GM21737 (cell line): ENCODE data around the gene LHFPL6.

ENCODE experiments used
- ATAC-seq: cut with Tn5 transposase; IDR thresholded peaks from one replicate; pipeline ENCODE4 v1.9.1; 2021; ENCODE audit warnings: mild to moderate bottlenecking, moderate library complexity; ENCODE audit not compliant: unreplicated experiment

Gene LHFPL6

GRCh38 chr13:39602614-39603366, at the start of gene LHFPL6:
LHFPL6 (minus strand) TSS chr13:39603193.
- ATAC-seq: peak; percentile 97

- ATAC-seq: no peak
Observed at GRCh38 chr13:39646122-39646521, 43.1 kb upstream of the LHFPL6 start.

DNA sequence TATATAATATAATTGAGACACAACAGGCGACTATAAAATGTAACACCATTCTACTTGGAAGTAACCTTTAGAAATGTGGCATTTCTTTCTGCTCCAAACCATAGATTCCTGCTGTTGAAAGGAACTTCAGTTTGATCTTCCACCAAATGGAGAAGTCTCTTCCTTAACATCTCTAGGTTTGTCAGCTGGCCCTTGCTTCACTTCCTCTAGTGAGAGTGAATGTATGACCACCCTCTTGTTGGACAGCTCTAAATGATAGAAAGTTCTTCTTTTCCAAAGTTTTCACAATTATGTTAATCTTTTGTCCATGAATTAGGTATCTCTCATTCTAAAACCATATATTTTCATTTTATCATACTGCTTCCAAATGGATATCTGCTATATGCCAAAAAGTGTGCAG, 38.7 kb upstream of the LHFPL6 start:
- ATAC-seq: no peak

DNA sequence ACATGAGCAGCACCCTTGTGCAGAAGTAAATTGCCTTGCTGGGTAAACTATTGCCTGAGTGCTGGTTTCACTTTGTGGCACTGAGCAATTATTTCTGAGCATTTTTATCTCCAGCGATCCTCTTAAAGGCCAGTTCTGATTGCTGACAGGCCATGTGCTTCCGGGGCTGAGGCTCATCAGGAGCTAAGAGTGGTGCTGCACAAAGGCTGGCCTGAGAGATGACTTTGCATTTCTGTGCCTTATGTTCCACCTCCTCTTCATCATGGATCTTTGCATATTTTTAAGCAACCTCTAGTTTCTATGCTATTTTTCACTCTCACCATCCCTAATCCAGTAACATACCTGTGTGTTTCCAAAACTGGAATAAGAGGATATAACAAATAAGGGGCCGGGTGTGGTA, 34.9 kb upstream of the LHFPL6 start:
- ATAC-seq: no peak

DNA sequence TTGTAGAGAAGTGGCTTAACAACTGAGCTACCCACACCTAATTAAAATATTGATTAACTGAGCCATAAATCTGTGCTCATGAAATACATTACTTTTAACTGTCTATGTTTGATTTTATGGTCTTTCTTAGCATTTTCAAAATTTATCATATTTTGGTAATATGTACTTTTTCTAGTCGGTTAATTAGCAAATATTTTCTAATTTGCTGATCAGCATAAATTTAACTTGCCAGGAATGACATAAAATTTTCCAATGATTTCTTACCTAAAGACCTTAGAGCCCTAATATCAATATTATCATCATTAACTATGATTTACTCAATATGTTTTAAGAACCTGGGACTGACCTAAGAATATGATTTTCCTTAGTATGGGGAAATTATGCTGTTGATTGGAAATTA, 32.6 kb upstream of the LHFPL6 start:
- no peak for ATAC-seq

GRCh38 chr13:39632994-39633393, 30.0 kb upstream of the LHFPL6 start:
- ATAC-seq: no peak

DNA sequence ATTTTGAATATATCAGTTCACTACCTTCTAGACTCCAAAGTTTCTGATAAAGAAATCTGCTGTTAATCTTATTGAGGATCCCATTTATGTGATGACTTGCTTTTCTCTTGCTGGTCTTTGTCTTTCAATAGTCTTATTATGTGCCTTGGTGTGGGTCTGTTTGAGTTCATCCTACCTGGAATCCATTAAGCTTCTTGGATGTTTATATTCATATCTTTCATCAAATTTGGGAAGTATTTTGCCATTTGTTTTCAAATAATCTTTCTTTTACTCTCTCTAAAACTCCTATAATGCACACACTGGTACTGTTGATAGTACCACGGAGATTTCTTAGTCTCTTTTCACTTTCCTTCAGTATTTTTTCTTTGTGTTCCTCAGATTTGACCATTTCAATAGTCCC, 28.3 kb upstream of the LHFPL6 start:
- ATAC-seq: no peak

DNA sequence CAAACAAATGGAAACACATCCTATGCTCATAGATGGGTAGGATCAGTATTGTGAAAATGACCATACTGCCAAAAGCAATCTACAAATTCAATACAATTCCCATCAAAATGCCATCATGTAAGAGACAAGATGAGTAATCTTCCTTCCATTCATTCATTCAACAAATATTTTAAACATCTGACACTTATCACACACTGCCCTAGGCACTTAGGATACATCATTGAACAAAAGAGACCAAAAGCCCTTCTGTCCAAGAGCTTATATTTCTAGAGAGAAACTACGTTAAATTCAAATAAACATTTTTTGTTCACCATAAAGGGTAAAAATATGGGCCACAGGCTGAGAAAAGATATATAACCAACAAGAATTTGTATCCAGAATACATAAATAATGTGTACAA, 20.5 kb upstream of the LHFPL6 start:
- no peak for ATAC-seq

DNA sequence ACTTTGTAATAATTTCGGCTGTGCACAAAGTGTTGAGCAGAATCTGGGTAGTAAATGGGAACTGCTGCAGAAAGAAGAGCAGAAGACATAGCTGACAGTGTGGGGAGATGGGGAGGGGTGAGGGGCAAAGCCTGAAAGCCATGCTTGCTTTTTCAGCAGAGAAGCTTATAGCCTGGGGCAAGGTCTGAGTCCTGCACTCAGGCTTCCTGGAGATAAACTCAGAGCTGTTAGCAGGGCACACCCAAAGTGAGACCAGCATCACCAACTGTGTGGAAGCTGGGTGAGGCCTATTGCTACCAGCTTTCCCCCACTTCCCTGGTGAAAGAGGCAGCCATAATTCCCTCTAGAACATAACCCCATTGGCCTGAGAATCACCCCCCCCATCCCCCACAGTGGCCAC, 15.6 kb upstream of the LHFPL6 start:
- ATAC-seq: no peak

- ATAC-seq: no peak
Observed at GRCh38 chr13:39616087-39616694, 13.2 kb upstream of the LHFPL6 start.

- ATAC-seq: no peak
Observed at GRCh38 chr13:39612023-39612637, 9.1 kb upstream of the LHFPL6 start.

GRCh38 chr13:39607876-39608275, 4.9 kb upstream of the LHFPL6 start:
- no peak for ATAC-seq

DNA sequence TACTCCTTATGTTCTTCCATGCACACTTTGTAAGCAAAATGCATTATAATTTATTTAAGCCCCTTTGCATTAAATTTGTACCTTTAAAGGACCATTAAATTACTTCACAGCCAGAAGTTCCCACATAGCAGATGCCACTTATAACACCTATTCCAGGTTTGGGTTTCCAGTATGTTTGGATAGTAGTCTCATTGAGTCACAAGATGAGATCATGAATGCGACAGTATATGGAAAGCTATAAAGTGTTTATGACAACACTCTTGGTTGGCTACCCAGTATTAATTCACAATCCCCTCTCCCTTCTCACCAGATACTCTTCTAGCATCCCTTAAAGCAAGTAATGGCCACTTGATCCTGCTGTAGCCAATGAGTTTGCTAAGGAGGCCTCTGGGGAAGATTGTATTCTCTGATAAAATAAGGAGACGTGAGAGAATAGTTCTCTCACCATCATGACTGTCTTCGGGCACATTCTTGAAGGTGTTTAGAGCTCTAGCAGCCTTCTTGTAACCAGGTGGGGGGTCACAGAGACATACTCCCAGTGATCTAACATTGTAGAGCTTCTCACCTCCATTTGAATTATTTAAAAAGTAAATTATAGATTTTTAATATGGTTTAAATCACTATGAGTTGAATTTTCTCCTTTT, 2.8 kb upstream of the LHFPL6 start:
- ATAC-seq: no peak

DNA sequence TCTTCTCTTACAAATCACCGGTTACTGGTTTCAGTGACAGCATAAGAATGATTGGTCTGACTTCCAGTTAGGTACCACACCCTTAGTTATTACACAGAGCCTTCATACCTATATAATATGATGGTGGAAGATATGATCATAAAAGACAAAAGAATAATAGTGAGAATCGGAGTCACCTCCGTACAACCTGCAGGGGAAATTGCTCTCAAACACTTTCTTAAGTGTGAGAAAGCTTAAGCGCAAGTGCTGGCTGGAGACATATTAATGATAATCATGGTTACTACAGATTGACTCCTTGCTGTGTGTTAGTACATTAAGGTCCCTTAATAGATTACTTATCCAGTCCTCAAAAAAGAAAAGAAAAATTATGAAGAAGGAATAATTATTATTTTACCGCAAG, 1.8 kb upstream of the LHFPL6 start:
- ATAC-seq: no peak

GRCh38 chr13:39603424-39603947, 493 bp upstream of the LHFPL6 start:
- ATAC-seq: peak; percentile 29

DNA sequence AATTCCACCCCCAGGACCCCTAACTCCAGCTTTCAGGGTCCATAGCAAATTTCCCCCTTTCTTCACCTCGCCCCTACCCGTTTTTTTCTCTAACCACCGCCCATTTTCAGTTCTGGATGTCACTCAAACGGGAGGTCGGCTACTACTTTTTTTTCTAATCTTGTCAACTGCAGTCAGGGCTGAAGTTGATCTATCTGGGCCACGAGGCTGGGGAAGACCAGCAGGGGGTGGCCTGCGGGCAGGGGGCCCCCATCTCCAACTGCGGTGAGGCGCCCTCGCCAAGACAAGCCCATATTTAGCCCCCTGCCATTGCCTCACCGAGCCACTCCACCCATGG, 748 bp downstream of the LHFPL6 start:
- ATAC-seq: peak; percentile 23

- ATAC-seq: no peak
Observed at GRCh38 chr13:39601636-39602035, 1.4 kb downstream of the LHFPL6 start.

GRCh38 chr13:39600766-39601165, 2.2 kb downstream of the LHFPL6 start:
- no peak for ATAC-seq

DNA sequence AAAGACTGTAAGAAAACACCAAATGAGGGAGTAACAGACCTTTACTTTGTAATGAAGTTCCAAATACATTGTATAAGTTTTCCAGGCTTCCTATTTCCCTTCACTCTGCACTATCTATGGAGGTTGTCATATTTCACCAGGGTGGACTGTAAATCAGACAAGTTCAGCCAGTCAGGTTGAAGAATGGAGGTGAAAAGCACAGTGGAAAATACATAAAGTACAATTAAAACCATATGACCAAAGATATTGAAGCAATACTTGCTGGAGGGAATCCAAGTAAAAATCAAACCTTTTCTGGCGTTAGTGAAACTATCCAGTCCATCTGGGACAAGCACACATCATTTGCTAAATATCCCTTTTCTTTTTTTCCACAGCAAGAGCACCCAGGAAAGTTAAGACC, 3.2 kb downstream of the LHFPL6 start:
- no peak for ATAC-seq

DNA sequence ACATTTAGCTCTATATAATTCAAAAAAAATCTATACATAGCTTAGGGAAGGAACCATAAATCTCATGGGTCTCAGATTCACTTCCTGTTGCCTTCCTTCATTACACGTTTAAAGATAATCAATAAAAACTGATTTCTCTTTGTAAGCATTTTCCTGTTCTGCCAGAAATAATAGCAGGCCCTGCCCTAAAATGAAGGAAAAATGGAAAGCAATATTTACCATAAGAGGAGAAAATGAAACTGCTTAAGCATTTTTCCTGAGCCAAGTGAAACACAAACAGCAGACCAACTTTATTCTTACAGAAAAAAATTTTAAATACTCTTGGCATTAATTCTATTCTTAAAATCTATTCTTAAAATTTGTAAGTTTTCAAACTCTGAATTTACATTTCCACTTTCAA, 4.0 kb downstream of the LHFPL6 start:
- no peak for ATAC-seq

DNA sequence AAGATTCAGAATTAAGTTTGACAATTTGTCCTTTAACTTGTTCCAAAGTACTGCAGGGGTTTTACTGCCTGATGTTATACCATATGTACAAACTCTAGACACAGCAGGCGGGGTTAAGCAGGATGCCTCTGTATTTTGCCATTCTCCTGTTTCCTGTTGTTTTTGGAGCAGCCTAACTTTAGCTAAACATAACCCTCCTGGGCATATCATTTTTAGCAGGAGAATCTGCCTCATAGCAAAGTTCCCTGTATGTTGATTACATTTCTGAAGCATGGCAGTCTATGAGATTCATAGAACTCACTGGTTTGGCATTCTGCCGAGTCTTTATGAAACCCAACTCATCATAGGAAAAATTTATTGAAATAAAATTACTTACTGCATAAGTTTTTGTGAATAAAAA, 5.2 kb downstream of the LHFPL6 start:
- no peak for ATAC-seq

DNA sequence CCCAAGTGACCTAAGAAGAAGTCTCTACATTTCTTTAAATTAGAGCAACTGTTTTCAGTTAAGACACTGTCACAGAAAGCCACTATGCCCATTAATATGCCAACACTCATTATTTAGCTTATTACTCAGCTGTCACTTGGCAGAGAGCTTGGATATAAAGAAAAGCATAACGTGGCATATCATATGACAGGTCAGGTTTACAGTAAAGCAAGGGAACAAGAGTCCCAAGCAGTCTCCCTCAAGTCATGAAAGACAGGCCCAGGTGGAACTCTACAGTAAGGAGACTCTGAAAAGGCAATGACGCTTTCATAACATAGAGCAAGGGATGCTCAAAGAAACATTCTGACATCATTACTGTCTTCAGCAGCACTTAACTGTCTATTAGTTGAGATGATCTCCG, 6.3 kb downstream of the LHFPL6 start:
- no peak for ATAC-seq
